HepG2 (cell line): ENCODE results near the gene ALDH3A2. TPM values are rescaled to one million over a fixed set of nuclear protein-coding genes. Genes with fewer than 3 reads are reported as not detected.

ENCODE experiments used
- BCL6 ChIP-seq: IDR thresholded peaks from 2 replicates; pipeline ENCODE4 v1.6.1; 2016; ENCODE audit warnings: missing genetic modification reagents, missing compliant biosample characterization
- DPF2 ChIP-seq: sonication (generic); formaldehyde crosslinking; IDR thresholded peaks from 2 replicates; pipeline ENCODE4 v1.4.0; 2020; ENCODE audit warnings: mild to moderate bottlenecking, low read depth, missing genetic modification reagents, borderline replicate concordance
- EHMT2 ChIP-seq: fragments of 200-600 bp; sonication (generic); IDR thresholded peaks from 2 replicates; pipeline ENCODE4 v1.7.0; 2017; ENCODE audit warnings: antibody characterized with exemption, low read depth, low read length, borderline replicate concordance
- FOSL2 ChIP-seq: sonication (generic); formaldehyde crosslinking; IDR thresholded peaks from 2 replicates; pipeline ENCODE4 v1.4.0; 2020; ENCODE audit warnings: missing genetic modification reagents
- HNF4A ChIP-seq: sonication (generic); formaldehyde crosslinking; IDR thresholded peaks from 2 replicates; pipeline ENCODE4 v1.4.0; 2020; ENCODE audit warnings: missing genetic modification reagents
- NFE2 ChIP-seq: sonication (generic); formaldehyde crosslinking; IDR thresholded peaks from 2 replicates; pipeline ENCODE4 v1.4.0; 2020; ENCODE audit warnings: missing genetic modification reagents
- NR1H2 ChIP-seq: sonication (generic); formaldehyde crosslinking; IDR thresholded peaks from 2 replicates; pipeline ENCODE4 v1.8.1; 2022; ENCODE audit warnings: low read depth, missing genetic modification reagents, borderline replicate concordance
- RNF2 ChIP-seq: fragments of 450-650 bp; conservative IDR thresholded peaks from 2 replicates; pipeline ENCODE4 v1.6.1; 2016; ENCODE audit warnings: low read depth
- SALL1 ChIP-seq: sonication (generic); formaldehyde crosslinking; IDR thresholded peaks from 2 replicates; pipeline ENCODE4 v1.8.0; 2022; ENCODE audit warnings: mild to moderate bottlenecking, missing genetic modification reagents
- SCMH1 ChIP-seq: sonication (generic); formaldehyde crosslinking; IDR thresholded peaks from 2 replicates; pipeline ENCODE4 v1.9.0; 2021; ENCODE audit warnings: missing genetic modification reagents, mild to moderate bottlenecking, borderline replicate concordance
- SIX4 ChIP-seq: sonication (generic); formaldehyde crosslinking; IDR thresholded peaks from 2 replicates; pipeline ENCODE4 v1.4.0; 2020; ENCODE audit warnings: missing genetic modification reagents
- TARDBP ChIP-seq: sonication (generic); formaldehyde crosslinking; IDR thresholded peaks from 2 replicates; pipeline ENCODE4 v1.8.0; 2022; ENCODE audit warnings: mild to moderate bottlenecking, missing genetic modification reagents
- THAP7 ChIP-seq: sonication (generic); formaldehyde crosslinking; IDR thresholded peaks from 2 replicates; pipeline ENCODE4 v1.8.1; 2023; ENCODE audit warnings: mild to moderate bottlenecking, missing genetic modification reagents
- ZBED4 ChIP-seq: sonication (generic); formaldehyde crosslinking; IDR thresholded peaks from 2 replicates; pipeline ENCODE4 v1.4.0; 2020; ENCODE audit warnings: missing genetic modification reagents, borderline replicate concordance
- ZEB1 ChIP-seq: IDR thresholded peaks from 2 replicates; pipeline ENCODE4 v1.6.1; 2012; ENCODE audit warnings: mild to moderate bottlenecking, low read depth, inconsistent platforms; ENCODE audit not compliant: insufficient replicate concordance
- ZMYM2 ChIP-seq: sonication (generic); formaldehyde crosslinking; IDR thresholded peaks from 2 replicates; pipeline ENCODE4 v1.8.0; 2022; ENCODE audit warnings: mild to moderate bottlenecking, missing genetic modification reagents
- ZNF224 ChIP-seq: sonication (generic); formaldehyde crosslinking; IDR thresholded peaks from 2 replicates; pipeline ENCODE4 v1.5.0; 2020; ENCODE audit warnings: mild to moderate bottlenecking, missing genetic modification reagents
- ZNF230 ChIP-seq: sonication (generic); formaldehyde crosslinking; IDR thresholded peaks from 2 replicates; pipeline ENCODE4 v1.4.0; 2020; ENCODE audit warnings: mild to moderate bottlenecking, missing genetic modification reagents
- ZNF280D ChIP-seq: sonication (generic); formaldehyde crosslinking; IDR thresholded peaks from 2 replicates; pipeline ENCODE4 v1.5.1; 2020; ENCODE audit warnings: mild to moderate bottlenecking, missing genetic modification reagents
- ZNF569 ChIP-seq: sonication (generic); formaldehyde crosslinking; IDR thresholded peaks from 2 replicates; pipeline ENCODE4 v1.5.0; 2020; ENCODE audit warnings: mild to moderate bottlenecking, missing genetic modification reagents, moderate library complexity, borderline replicate concordance
- ZNF784 ChIP-seq: sonication (generic); formaldehyde crosslinking; IDR thresholded peaks from 2 replicates; pipeline ENCODE4 v1.5.1; 2020; ENCODE audit warnings: missing genetic modification reagents, mild to moderate bottlenecking, borderline replicate concordance
- polyA plus RNA-seq, 8 experiments: library from polyadenylated mRNA; depleted of rRNA in 3 of 8; stranded (reverse) in 7 of 8; unstranded in 1 of 8; fragments of >200 nt; fragmentation: Illumina TruSeq in 4 of 8; extraction: Trizol in 4 of 8; gene quantifications; 2 replicates each; pipeline versions ENCODE4 v1.2.1 to v1.2.3, GENCODE V29; 2011 to 2016; ENCODE audit warnings: low read depth in 4 of 8, missing spikeins in 1 of 8, mixed read lengths in 1 of 8; ENCODE audit not compliant: insufficient read depth in 1 of 8
- total RNA-seq, 5 experiments: library from RNA; depleted of rRNA; stranded (reverse); fragments of >200 nt; fragmentation: Illumina TruSeq; extraction: Trizol; gene quantifications; 2 replicates each; pipeline ENCODE4 v1.2.3, GENCODE V29; 2016; ENCODE audit warnings: low read depth in 1 of 5

ALDH3A2 gene
- total and polyA plus RNA-seq, 2 of the 13 experiments (the other 11 are each of a cell fraction or from before 2014, with no cell fraction given): 80.8 to 180 TPM

GRCh38 chr17:19720631-19721426 lies 72.3 kb downstream of the ALDH3A2 start (continued):
- TF ChIP-seq SALL1 (CRISPR knock-in tag): peak; percentile 85
- peak; percentile 27; the same call in 1 of the 2 replicates for TF ChIP-seq TARDBP
- 0 out of 2 replicates have a peak, but pooled peaks have one; percentile 10 for TF ChIP-seq ZNF230 (CRISPR knock-in tag)
- TF ChIP-seq FOSL2 (CRISPR knock-in tag): peak; percentile 61
- no peak for TF ChIP-seq NFE2 (CRISPR knock-in tag)
- TF ChIP-seq ZNF784 (CRISPR knock-in tag): peak; percentile 81; the same call in 1 of the 2 replicates
- TF ChIP-seq ZNF569 (CRISPR knock-in tag): no peak
- peak; percentile 81 for TF ChIP-seq BCL6 (CRISPR knock-in tag)
- peak; percentile 34; the same call in 1 of the 2 replicates for TF ChIP-seq ZMYM2 (CRISPR knock-in tag)
- peak; percentile 96 for TF ChIP-seq HNF4A (CRISPR knock-in tag)
- TF ChIP-seq RNF2: no peak
- no peak for TF ChIP-seq ZNF224 (CRISPR knock-in tag)
- 0 out of 2 replicates have a peak, but pooled peaks have one; percentile 29 for TF ChIP-seq DPF2 (CRISPR knock-in tag)
- TF ChIP-seq SIX4: no peak
- TF ChIP-seq SCMH1: no peak
- TF ChIP-seq NR1H2: no peak
- no peak for TF ChIP-seq THAP7 (CRISPR knock-in tag)
- peak; percentile 82; the same call in 1 of the 2 replicates for TF ChIP-seq ZBED4 (CRISPR knock-in tag)
- peak; percentile 57 for TF ChIP-seq ZEB1
- no peak for TF ChIP-seq EHMT2
- no peak for TF ChIP-seq ZNF280D (CRISPR knock-in tag)
